Smooth muscle cell (in vitro differentiated cells): ENCODE data around the gene FBLN5. TPM values are rescaled to one million over a fixed set of nuclear protein-coding genes. Genes with fewer than 3 reads are reported as not detected.

Source experiments
- DNase-seq: peaks from one replicate; lab custom pipeline; 2025; ENCODE audit not compliant: unreplicated experiment; lab: John Stamatoyannopoulos, UW
- H2AFZ ChIP-seq: fragments of 200-600 bp; sonication (generic); 2 replicates; pipeline ENCODE4 v1.6.0; 2016; ENCODE audit warnings: antibody characterized with exemption, low read depth, mild to moderate bottlenecking
- H3F3A ChIP-seq: fragments of 200-600 bp; sonication (generic); 2 replicates; pipeline ENCODE4 v1.6.0; 2017; ENCODE audit warnings: antibody characterized with exemption, low read depth
- H3K27ac ChIP-seq: fragments of 200-600 bp; sonication (generic); 2 replicates; pipeline ENCODE4 v1.5.1; 2016; ENCODE audit warnings: low read depth, mild to moderate bottlenecking
- H3K27me3 ChIP-seq: fragments of 200-600 bp; sonication (generic); 2 replicates; pipeline ENCODE4 v1.6.1; 2016; ENCODE audit warnings: low read depth, mild to moderate bottlenecking
- H3K36me3 ChIP-seq: fragments of 200-600 bp; sonication (generic); 2 replicates; pipeline ENCODE4 v1.5.1; 2016; ENCODE audit warnings: low read depth
- H3K4me1 ChIP-seq: fragments of 200-600 bp; sonication (generic); 2 replicates; pipeline ENCODE4 v1.5.1; 2016; ENCODE audit warnings: low read depth
- H3K4me2 ChIP-seq: fragments of 200-600 bp; sonication (generic); 2 replicates; pipeline ENCODE4 v1.6.0; 2016; ENCODE audit warnings: mild to moderate bottlenecking
- H3K4me3 ChIP-seq: fragments of 200-600 bp; sonication (generic); 2 replicates; pipeline ENCODE4 v1.5.1; 2016; ENCODE audit warnings: mild to moderate bottlenecking
- H3K79me2 ChIP-seq: fragments of 200-600 bp; sonication (generic); 2 replicates; pipeline ENCODE4 v1.6.0; 2016; ENCODE audit warnings: low read depth, mild to moderate bottlenecking
- H3K9ac ChIP-seq: fragments of 200-600 bp; sonication (generic); 2 replicates; pipeline ENCODE4 v1.6.0; 2016; ENCODE audit warnings: low read depth
- H3K9me3 ChIP-seq: fragments of 200-600 bp; sonication (generic); replicated peaks from 2 replicates; pipeline ENCODE4 v1.5.1; 2016; ENCODE audit warnings: low read depth
- H4K20me1 ChIP-seq: fragments of 200-600 bp; sonication (generic); 2 replicates; pipeline ENCODE4 v1.6.0; 2016; ENCODE audit warnings: low read depth
- CTCF ChIP-seq: fragments of 200-600 bp; sonication (generic); IDR thresholded peaks from 2 replicates; pipeline ENCODE4 v1.5.1; 2017; ENCODE audit warnings: borderline replicate concordance, mild to moderate bottlenecking, antibody characterized with exemption; ENCODE audit not compliant: insufficient read depth, poor library complexity, severe bottlenecking
- WGBS: methylation state at CpG from one replicate; pipeline ENCODE4 v1.1.7; 2016; ENCODE audit warnings: low lambda C conversion rate; 5-methylcytosine and 5-hydroxymethylcytosine counted together
- polyA plus RNA-seq: library from polyadenylated mRNA; unstranded; fragments of >200 nt; fragmentation: Nextera tagmentation; extraction: Ambion mirVana; gene quantifications from 2 replicates; pipeline ENCODE4 v1.2.1, GENCODE V29; 2016
- total RNA-seq: library from RNA; depleted of rRNA; stranded (reverse); fragments of >200 nt; gene quantifications from 2 replicates; pipeline ENCODE4 v1.2.3, GENCODE V29; 2014

Gene FBLN5
- total and polyA plus RNA-seq, 2 experiments from 2014 or later, result 109 to 154 TPM

- Histone ChIP-seq H3K4me2 (no peak overlapping the region), H2AFZ (no peak overlapping the region), H3K36me3 (no peaks in the 10 kb centered on the region), H3K9ac (no peak overlapping the region), H3K79me2 (no peaks in the 10 kb centered on the region), H3K4me1 (peaks cover 7% of the 10 kb centered on the region), H3K4me3 (no peak overlapping the region), H4K20me1 (no peaks in the 10 kb centered on the region), H3K27me3 (no peaks in the 10 kb centered on the region), H3F3A (no peaks in the 10 kb centered on the region), H3K9me3 (no peaks in the 10 kb centered on the region), H3K27ac (no peak overlapping the region)
- WGBS, result 91% methylated on average over 4 of the region's 4 CpGs
- no peak for TF ChIP-seq CTCF
- no peak for DNase-seq
Measured at GRCh38 chr14:91893669-91894068, 53.8 kb downstream of the FBLN5 start.

- no peak overlapping the region for H2AFZ ChIP-seq
- 30% methylated on average over 7 of the region's 7 CpGs for WGBS
- H3K27ac ChIP-seq, result no peak overlapping the region
- H3K27me3 ChIP-seq, result no peaks in the 10 kb centered on the region
- H3K36me3 ChIP-seq, result no peaks in the 10 kb centered on the region
- H3K9ac ChIP-seq, result no peak overlapping the region
- TF ChIP-seq CTCF, result peak; percentile 44
- no peaks in the 10 kb centered on the region for H3K79me2 ChIP-seq
- H4K20me1 ChIP-seq, result no peaks in the 10 kb centered on the region
- H3K4me3 ChIP-seq, result no peak overlapping the region
- peaks cover 8% of the 10 kb centered on the region for H3K4me1 ChIP-seq
- no peak overlapping the region for H3K4me2 ChIP-seq
- H3K9me3 ChIP-seq, result no peaks in the 10 kb centered on the region
- no peaks in the 10 kb centered on the region for H3F3A ChIP-seq
- DNase-seq, result no peak
Measured at GRCh38 chr14:91893007-91893406, 54.5 kb downstream of the FBLN5 start.

GRCh38 chr14:91891721-91892220 lies 55.7 kb downstream of the FBLN5 start:
- TF ChIP-seq CTCF, result no peak

GRCh38 chr14:91891101-91891500 lies 56.4 kb downstream of the FBLN5 start:
- H3K9ac ChIP-seq, result no peak overlapping the region
- no peak overlapping the region for H3K27ac ChIP-seq
- no peaks in the 10 kb centered on the region for H3F3A ChIP-seq
- peaks cover 8% of the 10 kb centered on the region for H3K4me1 ChIP-seq
- H2AFZ ChIP-seq, result no peak overlapping the region
- H3K9me3 ChIP-seq, result no peaks in the 10 kb centered on the region
- H4K20me1 ChIP-seq, result no peaks in the 10 kb centered on the region
- H3K4me3 ChIP-seq, result no peak overlapping the region
- WGBS, result 93% methylated on average over 5 of the region's 5 CpGs
- H3K4me2 ChIP-seq, result no peak overlapping the region
- no peaks in the 10 kb centered on the region for H3K36me3 ChIP-seq
- no peaks in the 10 kb centered on the region for H3K27me3 ChIP-seq
- DNase-seq, result no peak
- no peak for TF ChIP-seq CTCF
- H3K79me2 ChIP-seq, result no peaks in the 10 kb centered on the region

More at GRCh38 chr14:91891721-91892220, 55.7 kb downstream of the FBLN5 start:
- Histone ChIP-seq H3K4me2 (no peak overlapping the region), H4K20me1 (no peaks in the 10 kb centered on the region), H3K27ac (no peak overlapping the region), H3K9me3 (no peaks in the 10 kb centered on the region), H3K36me3 (no peaks in the 10 kb centered on the region), H2AFZ (no peak overlapping the region), H3F3A (no peaks in the 10 kb centered on the region), H3K27me3 (no peaks in the 10 kb centered on the region), H3K9ac (no peak overlapping the region), H3K79me2 (no peaks in the 10 kb centered on the region), H3K4me1 (peaks cover 8% of the 10 kb centered on the region), H3K4me3 (no peak overlapping the region)
- WGBS, result 87% methylated on average over 3 of the region's 3 CpGs
- DNase-seq, result no peak
